Right kidney (tissue), 1 donor: ENCODE measurements around the gene PTK7.
"Not testable (repeated sequence)": the region's sequence is repeated elsewhere in the genome, so short reads cannot be mapped to it uniquely, and the experiment has no call there.

Experiments
- DNase-seq: peaks from one replicate; pipeline ENCODE4 v3.0.0-alpha.2; 2016

PTK7 gene

DNA sequence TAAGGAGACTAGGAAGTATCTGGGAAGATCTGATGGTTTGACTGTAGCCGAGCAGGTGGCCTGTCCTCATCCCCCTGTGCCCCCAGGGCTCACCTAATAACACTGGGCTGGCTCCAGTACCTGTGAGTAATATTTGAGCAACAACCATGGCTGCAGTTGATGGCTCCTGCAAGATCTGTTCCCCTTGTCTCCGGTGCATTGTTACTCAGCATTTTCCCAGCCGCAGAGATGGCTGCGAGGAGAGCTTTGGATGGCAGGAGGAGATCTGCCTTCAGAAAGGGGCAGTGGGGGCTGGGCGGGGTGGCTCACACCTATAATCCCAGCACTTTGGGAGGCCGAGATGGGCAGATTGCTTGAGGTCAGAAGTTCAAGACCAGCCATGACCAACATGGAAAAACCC is 39.3 kb downstream of the PTK7 start:
- DNase-seq, result no peak

GRCh38 chr6:43117466-43117865 is 41.4 kb downstream of the PTK7 start:
- DNase-seq, result not testable (repeated sequence)

- DNase-seq, result no peak
These were observed 43.4 kb downstream of the PTK7 start for GRCh38 chr6:43119482-43119881.

DNA sequence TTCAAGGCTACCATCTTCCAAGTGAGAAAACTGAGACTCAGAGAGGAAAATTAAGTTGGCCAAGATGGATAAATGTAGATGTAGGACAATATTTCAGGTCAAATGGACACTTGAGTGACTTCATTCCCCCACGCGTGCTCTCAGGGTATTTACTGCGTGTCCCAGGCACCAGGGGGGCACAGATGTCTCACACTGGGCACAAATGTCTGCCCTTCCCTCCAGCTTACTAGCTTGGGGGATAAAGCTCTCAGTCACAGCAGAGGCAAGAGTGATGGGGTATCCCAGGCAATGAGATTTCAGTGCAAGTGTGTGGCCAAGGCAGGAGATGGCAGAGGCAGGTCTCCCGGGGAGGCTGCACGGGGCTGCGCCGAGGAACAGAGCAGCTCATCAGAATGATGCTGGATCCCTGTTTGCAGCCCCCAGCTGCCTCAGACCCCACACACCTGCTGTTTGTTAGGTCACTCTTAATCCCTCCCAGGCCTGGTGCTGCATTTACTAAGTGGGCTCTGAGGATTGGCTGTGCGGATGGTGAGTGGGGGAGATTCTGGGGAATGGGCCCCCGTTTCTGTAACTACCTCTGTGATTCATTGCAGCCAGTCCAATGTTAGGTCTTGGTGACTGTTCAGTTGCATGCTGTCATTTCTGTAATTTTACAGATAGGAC is 44.1 kb downstream of the PTK7 start:
- DNase-seq, result no peak

GRCh38 chr6:43120944-43121913 is 45.1 kb downstream of the PTK7 start:
- DNase-seq, result no peak

GRCh38 chr6:43122146-43122545 is 46.0 kb downstream of the PTK7 start:
- no peak for DNase-seq

DNA sequence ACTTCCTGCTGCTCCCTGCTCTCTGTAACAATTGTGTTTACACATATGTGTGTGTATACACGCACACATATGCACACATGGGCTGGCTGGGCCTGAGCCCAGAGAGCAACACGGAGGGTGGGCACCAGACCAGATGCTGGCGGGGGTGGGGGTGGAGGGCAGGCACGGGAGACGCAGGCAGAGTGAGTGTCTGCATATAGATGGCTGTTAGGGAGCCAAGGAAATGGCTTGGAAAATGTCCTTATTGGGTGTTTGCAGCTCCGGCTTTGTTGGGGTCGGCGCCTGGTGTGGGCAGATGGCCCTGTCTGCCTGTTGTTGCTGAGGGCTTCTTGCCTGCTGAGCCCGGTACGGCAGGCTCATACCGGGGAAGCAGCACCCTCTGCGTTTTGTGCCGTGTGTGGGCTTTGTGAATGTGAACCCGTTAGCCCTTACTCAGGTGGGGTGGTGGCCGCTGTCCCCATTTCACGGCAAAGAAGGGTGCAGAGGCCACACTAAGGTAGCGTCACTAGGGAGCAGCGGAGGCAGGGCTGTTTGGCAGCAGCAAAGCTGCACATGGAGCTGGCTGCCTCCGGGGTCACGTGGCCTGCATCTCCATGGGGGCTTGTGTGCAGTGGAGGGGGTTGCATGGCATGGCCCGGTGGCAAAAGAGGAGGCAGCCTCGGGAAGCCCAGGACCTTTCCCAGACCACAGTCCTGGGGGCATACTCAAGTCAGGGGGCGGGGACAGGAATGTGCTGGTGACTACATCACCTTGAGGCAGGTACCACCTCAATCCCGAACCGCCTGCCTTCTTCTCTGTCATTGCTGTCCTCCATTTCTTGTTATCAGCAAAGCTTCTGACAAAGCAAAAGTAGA is 47.6 kb downstream of the PTK7 start:
- no peak for DNase-seq

DNA sequence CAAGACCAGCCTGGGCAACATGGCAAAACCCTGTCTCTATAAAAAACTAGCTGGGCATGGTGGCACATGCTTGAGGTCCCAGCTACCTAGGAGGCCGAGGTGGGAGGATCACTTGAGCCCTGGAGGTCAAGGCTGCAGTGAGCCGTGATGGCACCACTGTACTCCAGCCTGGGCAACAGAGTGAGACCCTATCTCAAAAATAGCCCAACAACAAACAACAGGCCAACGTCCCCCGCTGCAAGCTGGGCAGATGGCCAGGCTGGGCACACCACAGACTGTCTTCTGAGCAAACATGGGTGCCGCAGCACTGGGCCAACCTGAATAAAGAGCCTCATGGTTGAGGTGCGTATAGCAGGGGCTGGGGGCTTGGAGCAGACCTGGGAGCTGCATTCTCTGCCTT is 48.4 kb downstream of the PTK7 start:
- DNase-seq, result no peak

- no peak for DNase-seq
These were observed 49.0 kb downstream of the PTK7 start for GRCh38 chr6:43125119-43125518.

- DNase-seq, result no peak
These were observed 49.4 kb downstream of the PTK7 start for GRCh38 chr6:43125555-43125954.

DNA sequence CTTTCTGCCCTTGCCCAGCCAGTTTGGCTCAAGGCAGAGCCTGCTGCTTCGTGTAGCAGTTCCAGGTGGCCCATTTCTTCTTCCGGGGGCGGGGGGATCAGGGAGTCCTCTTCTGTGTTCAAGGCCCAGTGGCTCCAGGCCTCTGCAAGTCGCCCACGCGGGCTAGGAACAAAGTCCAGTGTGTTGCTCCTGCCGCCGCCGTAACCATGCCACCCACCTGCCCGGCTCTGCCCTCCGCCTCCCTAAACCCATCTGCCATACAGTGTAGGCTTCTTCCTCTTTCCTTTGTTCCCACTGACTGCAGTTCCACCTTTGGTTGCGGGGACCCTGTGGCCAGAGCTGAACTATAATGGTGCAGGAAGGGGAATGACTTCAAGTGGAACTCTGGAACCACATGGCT is 51.1 kb downstream of the PTK7 start:
- DNase-seq, result no peak

- DNase-seq, result no peak
These were observed 51.8 kb downstream of the PTK7 start for GRCh38 chr6:43127877-43128276.

DNA sequence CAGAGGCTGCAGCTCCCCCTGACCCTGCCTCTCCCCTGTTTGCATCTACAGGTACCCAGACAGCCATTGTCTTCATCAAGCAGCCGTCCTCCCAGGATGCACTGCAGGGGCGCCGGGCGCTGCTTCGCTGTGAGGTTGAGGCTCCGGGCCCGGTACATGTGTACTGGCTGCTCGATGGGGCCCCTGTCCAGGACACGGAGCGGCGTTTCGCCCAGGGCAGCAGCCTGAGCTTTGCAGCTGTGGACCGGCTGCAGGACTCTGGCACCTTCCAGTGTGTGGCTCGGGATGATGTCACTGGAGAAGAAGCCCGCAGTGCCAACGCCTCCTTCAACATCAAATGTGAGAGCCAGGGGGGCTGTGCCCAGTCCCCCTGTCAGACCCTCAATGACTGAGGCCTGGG is 52.8 kb downstream of the PTK7 start:
- no peak for DNase-seq

- no peak for DNase-seq
These were observed 53.5 kb downstream of the PTK7 start for GRCh38 chr6:43129434-43130194.

DNA sequence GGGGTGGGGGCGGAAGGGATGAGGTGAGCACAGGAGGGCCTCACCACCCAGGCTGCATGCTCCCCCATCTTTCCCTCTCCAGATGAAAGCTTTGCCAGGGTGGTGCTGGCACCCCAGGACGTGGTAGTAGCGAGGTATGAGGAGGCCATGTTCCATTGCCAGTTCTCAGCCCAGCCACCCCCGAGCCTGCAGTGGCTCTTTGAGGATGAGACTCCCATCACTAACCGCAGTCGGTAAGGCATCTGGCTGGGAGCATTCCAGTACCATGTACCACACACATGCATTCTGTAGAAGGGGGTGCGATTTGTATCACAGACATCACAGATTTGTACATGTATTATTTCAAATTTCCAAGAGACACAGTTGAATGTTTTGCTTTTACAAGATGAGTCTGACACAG is 54.3 kb downstream of the PTK7 start:
- no peak for DNase-seq

GRCh38 chr6:43131379-43131778 is 55.3 kb downstream of the PTK7 start:
- DNase-seq, result not testable (repeated sequence)

DNA sequence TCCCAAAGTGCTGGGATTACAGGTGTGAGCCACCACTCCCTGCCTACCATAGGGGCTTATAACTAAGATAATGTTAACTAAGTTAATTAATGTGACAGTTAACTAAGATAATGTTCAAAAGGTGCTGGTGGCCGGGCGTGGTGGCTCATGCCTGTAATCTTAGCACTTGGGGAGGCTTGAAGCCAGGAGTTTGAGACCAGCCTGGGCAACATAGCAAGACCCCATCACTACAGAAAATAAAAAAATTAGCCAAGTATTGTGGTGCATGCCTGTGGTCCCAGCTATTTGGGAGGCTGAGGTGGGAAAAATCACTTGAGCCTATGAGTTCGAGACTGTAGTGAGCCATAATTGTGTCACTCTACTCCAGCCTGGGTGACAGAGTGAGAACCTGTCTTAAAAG is 62.2 kb downstream of the PTK7 start:
- DNase-seq, result no peak

DNA sequence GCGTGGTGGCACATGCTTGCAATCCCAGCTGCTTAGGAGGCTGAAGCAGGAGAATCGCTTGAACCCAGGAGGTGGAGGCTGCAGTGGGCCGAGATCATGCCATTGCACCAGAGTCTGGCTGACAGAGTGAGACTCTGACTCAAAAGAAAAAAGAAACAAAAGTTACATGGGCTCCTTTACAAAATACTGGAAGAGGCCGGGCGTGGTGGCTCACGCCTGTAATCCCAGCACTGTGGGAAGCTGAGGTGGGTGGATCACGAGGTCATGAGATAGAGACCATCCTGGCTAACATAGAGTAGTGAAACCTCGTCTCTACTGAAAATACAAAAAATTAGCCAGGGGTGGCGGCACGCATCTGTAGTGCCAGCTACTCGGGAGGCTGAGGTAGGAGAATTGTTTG is 63.9 kb downstream of the PTK7 start:
- DNase-seq, result not testable (repeated sequence)

GRCh38 chr6:43141644-43142043 is 65.5 kb downstream of the PTK7 start:
- no peak for DNase-seq

DNA sequence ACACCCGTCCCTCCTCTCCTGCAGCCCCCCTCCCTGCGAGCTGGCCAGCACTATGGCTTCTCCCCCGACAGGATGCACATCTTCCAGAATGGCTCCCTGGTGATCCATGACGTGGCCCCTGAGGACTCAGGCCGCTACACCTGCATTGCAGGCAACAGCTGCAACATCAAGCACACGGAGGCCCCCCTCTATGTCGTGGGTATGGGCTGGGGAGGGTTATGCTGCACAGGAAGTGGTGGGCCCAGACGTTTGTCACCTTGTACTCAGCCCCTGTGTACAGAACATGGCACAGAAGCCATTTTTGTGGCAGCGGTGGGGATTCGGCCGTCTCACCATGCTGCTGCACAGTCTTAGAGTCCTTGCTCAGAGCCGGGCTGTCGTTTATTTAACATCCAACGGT is 66.0 kb downstream of the PTK7 start:
- no peak for DNase-seq

DNA sequence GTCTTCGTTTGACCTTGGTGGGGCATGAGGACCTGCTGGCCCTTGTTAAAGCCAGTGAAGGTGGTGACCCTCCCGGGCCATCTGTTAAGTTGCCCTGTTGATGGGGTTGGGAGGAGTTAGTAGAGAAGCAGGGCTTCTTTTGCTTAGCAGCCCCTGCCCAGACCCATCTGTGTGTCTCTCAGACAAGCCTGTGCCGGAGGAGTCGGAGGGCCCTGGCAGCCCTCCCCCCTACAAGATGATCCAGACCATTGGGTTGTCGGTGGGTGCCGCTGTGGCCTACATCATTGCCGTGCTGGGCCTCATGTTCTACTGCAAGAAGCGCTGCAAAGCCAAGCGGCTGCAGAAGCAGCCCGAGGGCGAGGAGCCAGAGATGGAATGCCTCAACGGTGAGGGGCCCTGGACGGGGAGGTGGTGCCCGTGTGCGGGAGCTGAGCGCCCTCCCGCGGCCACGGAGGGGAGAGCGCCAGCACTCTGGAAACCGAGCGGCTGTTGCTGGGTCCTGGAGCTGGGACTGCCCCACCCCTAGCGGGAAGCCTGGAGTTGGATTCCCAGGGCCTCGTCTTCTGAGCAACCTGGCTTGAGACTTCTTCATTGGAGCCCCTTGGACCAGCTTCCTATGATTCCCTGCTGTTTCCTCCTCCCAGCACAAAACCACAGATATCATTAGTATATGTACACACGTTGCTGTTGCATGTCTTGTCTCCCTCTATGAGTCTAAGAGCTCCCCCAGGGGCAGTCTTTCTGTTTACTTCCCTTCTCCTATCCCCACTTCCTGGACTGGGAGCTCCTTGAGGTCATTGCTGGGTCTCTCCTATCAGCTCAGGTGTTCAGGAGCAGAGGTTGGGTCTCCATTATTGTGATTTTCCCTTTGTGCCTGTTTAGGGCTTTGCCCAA is 67.4 kb downstream of the PTK7 start:
- peak; percentile 86 for DNase-seq
